ENCODE results near the gene NUDT1.

The NUDT1 gene

DNA sequence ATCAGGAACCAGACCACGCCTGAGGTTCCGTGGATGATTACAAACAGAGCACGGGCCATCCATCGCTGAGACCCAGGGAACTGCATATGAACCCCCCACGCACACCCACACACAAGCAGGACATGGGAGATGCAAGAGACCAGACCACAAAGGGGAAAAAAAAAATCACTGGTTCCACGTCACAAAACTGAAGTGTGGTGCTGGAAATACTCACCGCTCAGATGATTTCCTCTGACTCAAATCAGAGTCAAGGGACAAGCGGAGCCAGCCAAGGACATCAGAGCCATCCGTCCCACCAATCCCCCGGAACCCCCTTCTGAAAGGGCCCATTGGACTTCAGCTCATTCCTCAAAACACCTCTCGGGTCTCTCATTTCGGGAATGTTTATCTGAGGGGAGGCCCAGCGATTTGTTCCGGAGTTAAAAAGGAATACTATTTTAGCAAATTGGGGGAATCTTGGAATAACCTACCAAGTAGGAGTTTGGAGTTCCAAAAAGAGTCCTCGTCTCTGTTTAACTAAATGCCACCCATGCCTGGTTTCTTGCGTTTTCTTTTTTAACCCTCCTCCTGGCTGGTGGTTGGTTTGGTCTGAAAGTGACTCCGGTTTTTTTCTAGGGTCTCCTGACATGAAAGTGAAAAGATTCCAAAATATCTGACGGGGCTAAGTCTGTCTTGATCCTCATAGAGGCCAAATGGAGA, 57.3 kb downstream of the NUDT1 start:
- DNase-seq (ENCODE audit: low read depth) = no peak

DNA sequence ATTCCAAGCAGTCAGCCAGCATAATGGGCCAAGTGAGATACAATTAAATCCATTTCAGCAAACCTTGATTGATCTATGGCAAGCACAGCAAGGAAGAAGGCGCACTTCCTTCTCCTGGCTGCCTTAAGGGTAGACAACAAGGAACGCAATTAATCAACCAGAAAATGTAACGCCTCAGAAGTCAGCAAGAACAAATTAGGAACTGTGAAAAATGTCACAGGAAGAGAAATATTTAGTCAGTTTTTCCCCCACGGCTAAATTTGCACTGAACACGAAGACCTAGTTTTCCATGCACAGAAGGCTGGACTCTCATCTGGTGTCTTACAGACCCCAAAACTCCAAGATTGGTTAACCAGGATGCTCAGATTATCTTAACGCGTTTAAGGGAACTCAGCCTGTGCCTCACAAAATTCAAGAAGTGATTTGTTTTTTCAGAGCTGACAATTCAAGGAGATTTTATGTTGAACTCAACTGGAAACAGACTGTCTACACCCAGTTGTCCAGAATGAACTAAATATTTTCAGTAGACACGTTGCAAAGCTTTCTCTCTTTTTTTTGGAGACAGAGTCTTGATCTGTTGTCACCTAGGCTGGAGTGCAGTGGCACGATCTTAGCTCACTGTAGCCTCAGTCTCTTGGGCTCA, 58.0 kb downstream of the NUDT1 start:
- DNase-seq (ENCODE audit: low read depth) = no peak

All from activated T-cell treated with anti-CD3 and anti-CD28 coated beads for 1 hour (primary cell).